CD1c-positive myeloid dendritic cell (primary cell): ENCODE results near the gene RNMT.
A peak's percentile ranks its signal among the peaks of the same experiment; 100 is the strongest.
"Not testable (repeated sequence)": the region's sequence is repeated elsewhere in the genome, so short reads cannot be mapped to it uniquely, and the experiment has no call there.

Experiments
- DNase-seq: peaks from one replicate; pipeline ENCODE4 v3.0.0-alpha.2; 2016; ENCODE audit errors: extremely low spot score

Gene RNMT

GRCh38 chr18:13735681-13736080, 9.2 kb downstream of the RNMT start:
- DNase-seq, result no peak

GRCh38 chr18:13745696-13746095, 19.2 kb downstream of the RNMT start:
- DNase-seq, result no peak

DNA sequence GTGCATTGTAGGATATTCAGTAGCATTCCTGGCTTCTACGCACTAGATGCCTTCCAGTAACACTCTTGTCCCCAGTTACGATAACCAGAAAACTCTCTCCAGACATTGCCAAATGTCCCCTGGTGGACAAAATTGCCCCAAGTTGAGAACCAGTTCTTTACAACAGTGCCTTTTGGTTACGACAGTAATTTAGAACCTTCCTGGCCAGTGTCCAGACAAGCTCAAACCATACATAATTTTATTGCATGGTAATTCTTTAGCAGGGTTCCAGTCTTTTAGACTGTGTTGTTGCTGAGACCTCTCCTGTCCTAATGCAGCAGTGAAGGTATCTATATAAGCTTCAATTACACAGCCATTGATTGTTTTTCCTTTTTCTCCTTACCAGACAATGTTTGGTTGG, 20.2 kb downstream of the RNMT start:
- DNase-seq, result no peak

- not testable (repeated sequence) for DNase-seq
Measured at GRCh38 chr18:13751599-13751998, 25.1 kb downstream of the RNMT start.

DNA sequence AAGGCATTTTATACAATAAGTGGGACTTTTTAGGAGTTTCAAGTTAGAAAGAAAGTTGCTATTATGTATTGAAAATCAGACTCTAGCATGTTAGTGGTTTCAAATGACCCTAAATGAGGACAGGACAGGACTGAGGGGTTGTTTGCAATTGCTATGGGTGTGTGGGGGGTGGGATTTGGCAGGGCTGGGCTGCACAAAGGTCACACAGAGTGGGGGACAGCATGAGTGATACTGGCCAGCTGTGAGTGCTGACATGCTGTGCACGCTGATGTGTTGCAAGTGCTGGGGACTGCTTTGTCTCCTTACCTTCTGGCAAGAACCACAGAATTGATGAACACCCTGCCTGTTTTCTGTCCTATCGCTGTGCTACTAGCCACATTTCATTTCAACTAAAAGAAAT, 29.8 kb downstream of the RNMT start:
- no peak for DNase-seq

DNA sequence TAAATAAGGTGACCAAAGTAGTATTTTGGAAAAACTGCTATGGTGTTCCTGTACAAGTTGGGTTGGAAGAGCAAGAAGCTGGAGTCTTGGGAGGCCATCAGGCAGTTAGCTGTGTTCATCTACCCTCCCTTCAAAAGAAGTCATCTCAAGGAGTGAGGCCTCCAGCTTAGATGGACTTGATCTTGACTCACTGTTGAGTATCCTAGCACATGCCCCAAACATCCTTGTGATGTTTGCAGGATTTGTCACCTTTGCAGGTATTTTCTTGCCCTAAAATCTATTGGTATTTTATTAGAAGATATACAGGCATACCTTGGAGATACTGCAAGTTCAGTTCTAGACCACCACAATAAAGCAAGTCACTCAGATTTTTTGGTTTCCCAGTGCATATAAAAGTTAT, 30.2 kb downstream of the RNMT start:
- no peak for DNase-seq

- no peak for DNase-seq
Measured at GRCh38 chr18:13758622-13759021, 32.1 kb downstream of the RNMT start.

- no peak for DNase-seq
Measured at GRCh38 chr18:13760047-13760446, 33.6 kb downstream of the RNMT start.

DNA sequence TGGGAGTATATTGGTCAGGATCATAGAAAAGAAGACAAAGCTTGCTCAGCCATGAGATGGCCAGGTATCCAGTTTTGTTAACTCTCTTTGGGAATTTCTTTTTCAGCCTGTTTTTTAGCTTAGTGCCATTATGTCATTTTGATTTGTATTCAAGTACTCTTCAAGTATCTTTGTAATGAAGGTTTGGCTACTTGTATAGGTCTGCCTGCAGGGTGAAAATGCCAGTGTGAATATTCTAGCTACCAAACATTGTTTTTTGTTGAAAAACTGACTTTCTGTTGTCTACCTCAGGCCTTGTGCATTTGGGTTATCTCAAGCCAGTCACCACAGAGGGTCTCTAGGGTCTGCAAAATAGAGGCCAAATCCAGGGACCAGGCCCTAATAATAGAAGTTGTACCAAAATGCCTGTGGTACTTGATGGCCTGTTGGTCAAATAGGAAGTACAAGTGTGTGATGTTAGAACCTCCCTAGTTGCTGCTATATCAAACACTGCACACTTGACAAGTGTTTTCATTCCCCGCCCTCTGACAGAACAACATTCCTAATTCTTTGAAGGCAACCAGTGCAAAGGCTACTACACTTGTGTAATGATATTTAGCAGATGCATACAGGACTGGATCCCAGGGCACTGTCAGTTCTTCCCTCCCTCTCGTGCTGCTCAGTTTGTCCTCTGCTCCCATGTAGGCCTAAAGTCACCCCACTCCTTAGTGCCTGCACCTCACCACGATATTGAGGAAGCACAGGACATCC, 36.4 kb downstream of the RNMT start:
- no peak for DNase-seq

DNA sequence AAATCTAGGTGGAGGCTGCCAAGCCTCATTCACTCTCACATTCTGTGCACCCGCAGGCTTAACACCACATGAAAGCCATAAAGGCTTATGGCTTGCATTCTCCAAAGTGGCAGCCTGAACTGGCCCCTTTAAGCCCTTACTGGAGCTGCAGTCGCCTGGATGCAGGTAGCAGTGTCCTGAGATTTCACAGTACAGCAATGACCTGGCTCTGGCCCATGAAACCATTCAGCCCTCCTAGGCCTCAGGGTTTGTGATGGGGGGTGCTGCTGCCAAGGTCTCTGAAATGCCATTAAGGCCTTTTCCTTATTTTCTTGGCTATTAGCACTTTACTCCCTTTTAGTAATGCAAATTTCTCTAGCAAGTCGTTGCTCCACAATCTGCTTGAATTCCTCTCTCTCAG, 48.6 kb downstream of the RNMT start:
- no peak for DNase-seq

DNA sequence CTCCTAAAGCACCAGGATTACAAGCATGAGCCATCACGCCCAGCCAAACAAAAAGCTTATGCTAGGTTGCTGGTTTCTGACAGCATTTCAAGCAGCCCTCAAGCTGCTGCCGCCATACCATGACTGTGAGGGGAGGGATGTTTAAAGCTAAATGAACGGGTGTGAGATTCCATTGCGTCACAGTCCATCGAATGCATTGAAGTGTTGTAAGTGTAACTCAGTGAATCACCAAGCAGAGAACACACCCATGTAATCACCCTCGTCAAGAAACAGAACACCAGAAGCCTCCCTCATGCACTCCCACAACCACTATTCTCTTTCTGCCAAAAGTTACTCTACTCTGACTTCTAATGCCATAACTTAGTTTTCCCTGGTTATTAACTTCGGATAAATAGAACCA, 64.7 kb downstream of the RNMT start:
- no peak for DNase-seq

DNA sequence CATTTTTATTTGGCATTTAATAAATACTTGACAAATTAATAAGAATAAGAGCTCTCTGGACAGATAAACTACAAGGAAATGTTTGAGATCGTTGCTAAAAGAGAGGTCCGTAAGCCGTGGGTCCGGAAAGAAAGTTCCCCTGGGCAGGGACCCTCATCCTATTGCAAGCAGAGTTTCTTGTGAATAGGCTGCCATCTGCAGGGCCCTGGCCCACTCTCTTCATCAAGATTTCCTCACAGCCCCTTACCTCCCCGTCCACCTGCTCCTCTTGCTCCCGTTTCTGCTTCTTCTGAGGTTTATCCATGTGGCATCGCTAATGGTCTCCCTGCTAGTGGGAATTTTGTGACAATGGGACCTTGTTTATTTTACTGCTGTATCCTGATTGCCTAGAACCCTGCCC, 67.3 kb downstream of the RNMT start:
- DNase-seq, result no peak

DNA sequence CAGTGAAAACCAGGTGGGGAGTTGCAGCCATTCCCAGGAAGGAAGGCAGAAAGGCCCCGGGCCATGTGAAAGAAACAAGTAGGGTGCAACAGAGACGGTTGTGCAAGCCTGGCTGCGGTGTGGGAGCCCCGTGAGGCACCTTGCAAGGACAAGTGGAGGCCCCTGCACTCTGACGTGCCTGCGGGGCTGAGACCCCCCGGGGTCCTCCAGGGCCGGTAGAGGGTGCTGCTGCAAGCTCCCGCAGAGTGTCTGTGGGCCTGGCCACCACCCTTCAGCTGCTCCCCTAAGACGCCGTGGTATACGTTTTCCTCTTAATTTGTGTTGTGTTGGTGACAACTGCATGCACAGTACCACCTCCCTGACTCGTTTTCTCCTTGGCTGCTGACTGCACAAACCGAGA, 70.0 kb downstream of the RNMT start:
- no peak for DNase-seq

GRCh38 chr18:13797157-13797611, 70.7 kb downstream of the RNMT start:
- no peak for DNase-seq

DNA sequence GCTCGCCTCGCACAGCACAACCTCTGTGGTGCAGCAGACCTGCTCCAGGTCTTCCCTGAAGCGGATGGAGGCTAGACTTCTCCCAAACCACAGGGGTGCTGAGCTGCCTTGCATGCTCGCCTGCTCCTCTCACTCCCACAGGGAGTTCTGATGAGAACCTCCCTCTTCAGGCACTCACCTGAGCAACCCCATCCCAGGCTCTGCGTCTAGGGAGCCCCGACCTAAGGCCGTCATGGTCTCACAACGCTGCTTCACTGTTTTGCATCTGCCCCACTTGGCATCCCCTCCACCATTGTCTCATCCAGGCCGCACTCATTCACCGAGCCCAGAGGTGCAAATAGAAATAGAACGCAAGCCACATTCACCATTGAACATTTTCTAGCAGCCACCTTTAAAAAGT, 72.9 kb downstream of the RNMT start:
- no peak for DNase-seq

- DNase-seq, result peak; percentile 49
Measured at GRCh38 chr18:13800505-13801259, 74.2 kb downstream of the RNMT start.

DNA sequence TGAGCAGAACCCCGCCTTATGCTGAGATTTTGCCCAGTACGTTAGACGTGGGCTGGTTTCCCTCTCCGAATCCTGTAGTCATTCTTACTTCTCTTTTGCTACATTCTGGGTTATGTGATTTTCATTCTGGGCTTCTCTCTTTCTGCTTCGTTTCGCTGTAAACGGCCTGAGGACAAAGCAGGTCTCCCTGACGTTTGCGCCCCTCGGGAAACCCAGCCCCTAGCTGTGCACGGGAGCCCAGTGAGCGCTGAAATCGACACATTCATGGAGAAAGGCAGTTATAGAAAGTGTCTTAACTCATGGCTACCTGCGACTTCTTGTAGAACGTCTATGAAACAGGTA, 74.8 kb downstream of the RNMT start:
- DNase-seq, result no peak

DNA sequence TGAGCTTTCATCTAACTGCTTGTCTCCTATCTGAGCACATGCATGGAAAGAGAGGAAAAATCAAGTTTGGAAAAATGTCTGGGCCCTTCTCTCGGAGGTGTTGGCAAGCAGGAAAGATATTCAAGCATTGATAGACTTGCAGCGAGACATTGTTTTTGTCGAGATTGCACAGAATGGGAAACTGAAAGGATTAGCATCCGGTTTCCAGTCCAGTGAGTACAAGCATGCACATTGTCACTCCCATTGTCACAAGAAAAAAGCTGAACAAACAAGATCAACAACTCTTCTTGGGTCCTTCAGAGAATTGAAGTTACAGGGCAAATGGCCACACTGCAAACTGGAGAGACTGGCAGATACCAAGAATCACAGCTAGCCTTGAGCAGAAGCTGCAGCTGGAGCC, 77.8 kb downstream of the RNMT start:
- DNase-seq, result no peak

GRCh38 chr18:13808294-13809042, 82.0 kb downstream of the RNMT start:
- no peak for DNase-seq

- no peak for DNase-seq
Measured at GRCh38 chr18:13809043-13809430, 82.6 kb downstream of the RNMT start.

DNA sequence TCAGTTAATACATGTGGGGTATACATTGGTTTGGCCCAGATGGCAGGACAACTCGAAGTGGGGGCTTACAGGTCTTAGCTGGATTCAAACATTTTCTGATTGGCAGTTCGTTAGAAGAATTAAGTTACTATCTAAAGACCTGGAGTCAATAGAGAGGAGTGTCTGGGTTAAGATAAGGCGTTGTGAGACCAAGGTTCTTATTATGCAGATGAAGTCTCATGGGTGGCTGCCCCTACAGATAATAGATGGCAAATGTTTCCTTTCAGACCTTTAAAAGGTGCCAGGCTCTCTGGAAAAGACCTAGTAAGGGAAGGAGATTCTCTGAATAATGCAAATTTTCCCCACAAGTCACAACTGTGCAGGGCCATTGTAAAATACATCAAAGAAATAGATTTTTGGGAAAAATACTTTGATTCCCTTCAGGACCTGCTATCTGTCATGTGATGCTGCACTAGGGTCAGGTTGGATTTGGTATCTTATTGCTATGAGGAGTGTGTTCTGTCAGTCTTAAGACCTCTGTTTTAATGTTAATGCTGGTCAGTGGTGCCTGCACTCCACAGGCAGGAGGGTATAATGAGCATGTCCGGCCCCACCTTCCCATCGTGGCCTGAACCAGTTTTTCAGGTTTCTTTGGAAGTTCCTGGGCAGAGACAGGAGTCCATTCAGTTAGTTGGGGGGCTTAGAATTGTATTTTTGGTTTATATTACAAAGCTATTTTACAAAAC, 83.2 kb downstream of the RNMT start:
- no peak for DNase-seq

DNA sequence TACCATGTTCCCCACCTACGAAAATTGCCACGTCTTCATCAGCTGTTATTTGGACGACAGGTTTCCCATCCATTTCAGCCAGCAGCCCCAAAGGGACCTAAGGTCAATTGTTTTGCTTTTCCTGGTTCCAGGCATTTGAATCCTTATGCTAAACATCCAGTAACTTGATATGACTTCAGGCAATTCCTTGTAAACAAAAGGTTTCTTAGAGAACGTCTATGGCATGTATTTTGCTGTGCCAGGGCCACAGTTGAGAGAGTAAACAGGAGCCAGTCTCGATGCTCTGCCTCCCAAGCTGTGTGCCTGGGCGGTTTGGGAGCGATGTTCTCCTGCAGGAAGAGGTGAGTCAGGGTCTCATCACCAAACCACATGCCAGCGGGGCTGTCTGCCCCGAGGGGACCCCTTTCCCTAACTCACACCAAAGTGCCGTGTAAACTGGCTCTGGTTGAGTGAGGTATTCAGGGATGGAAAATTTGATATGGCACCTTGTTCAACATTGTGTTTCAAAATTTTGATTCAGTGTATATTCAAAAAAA, 84.5 kb downstream of the RNMT start:
- no peak for DNase-seq
